ENCODE data around the gene ABLIM1.

GRCh38 chr10:114384181-114384580 lies 273.9 kb downstream of the ABLIM1 start:
- TF ChIP-seq GATA2 (IDR thresholded peaks at IDR 0.05; ENCODE audit: low read depth, low read length) (no peak), GATA3 (IDR thresholded peaks at IDR 0.05; ENCODE audit: low read depth, low read length) (no peak)
